Smooth muscle cell (in vitro differentiated cells): ENCODE results near the gene PAPOLB. TPM values are rescaled to one million over a fixed set of nuclear protein-coding genes. Genes with fewer than 3 reads are reported as not detected.

Experiments used
- DNase-seq: peaks from one replicate; lab custom pipeline; 2025; ENCODE audit not compliant: unreplicated experiment; lab: John Stamatoyannopoulos, UW
- H2AFZ ChIP-seq: fragments of 200-600 bp; sonication (generic); 2 replicates; pipeline ENCODE4 v1.6.0; 2016; ENCODE audit warnings: antibody characterized with exemption, low read depth, mild to moderate bottlenecking
- H3F3A ChIP-seq: fragments of 200-600 bp; sonication (generic); 2 replicates; pipeline ENCODE4 v1.6.0; 2017; ENCODE audit warnings: antibody characterized with exemption, low read depth
- H3K27ac ChIP-seq: fragments of 200-600 bp; sonication (generic); 2 replicates; pipeline ENCODE4 v1.5.1; 2016; ENCODE audit warnings: low read depth, mild to moderate bottlenecking
- H3K27me3 ChIP-seq: fragments of 200-600 bp; sonication (generic); 2 replicates; pipeline ENCODE4 v1.6.1; 2016; ENCODE audit warnings: low read depth, mild to moderate bottlenecking
- H3K36me3 ChIP-seq: fragments of 200-600 bp; sonication (generic); 2 replicates; pipeline ENCODE4 v1.5.1; 2016; ENCODE audit warnings: low read depth
- H3K4me1 ChIP-seq: fragments of 200-600 bp; sonication (generic); 2 replicates; pipeline ENCODE4 v1.5.1; 2016; ENCODE audit warnings: low read depth
- H3K4me2 ChIP-seq: fragments of 200-600 bp; sonication (generic); 2 replicates; pipeline ENCODE4 v1.6.0; 2016; ENCODE audit warnings: mild to moderate bottlenecking
- H3K4me3 ChIP-seq: fragments of 200-600 bp; sonication (generic); 2 replicates; pipeline ENCODE4 v1.5.1; 2016; ENCODE audit warnings: mild to moderate bottlenecking
- H3K79me2 ChIP-seq: fragments of 200-600 bp; sonication (generic); 2 replicates; pipeline ENCODE4 v1.6.0; 2016; ENCODE audit warnings: low read depth, mild to moderate bottlenecking
- H3K9ac ChIP-seq: fragments of 200-600 bp; sonication (generic); 2 replicates; pipeline ENCODE4 v1.6.0; 2016; ENCODE audit warnings: low read depth
- H3K9me3 ChIP-seq: fragments of 200-600 bp; sonication (generic); replicated peaks from 2 replicates; pipeline ENCODE4 v1.5.1; 2016; ENCODE audit warnings: low read depth
- H4K20me1 ChIP-seq: fragments of 200-600 bp; sonication (generic); 2 replicates; pipeline ENCODE4 v1.6.0; 2016; ENCODE audit warnings: low read depth
- WGBS: methylation state at CpG from one replicate; pipeline ENCODE4 v1.1.7; 2016; ENCODE audit warnings: low lambda C conversion rate; 5-methylcytosine and 5-hydroxymethylcytosine counted together
- polyA plus RNA-seq: library from polyadenylated mRNA; unstranded; fragments of >200 nt; fragmentation: Nextera tagmentation; extraction: Ambion mirVana; gene quantifications from 2 replicates; pipeline ENCODE4 v1.2.1, GENCODE V29; 2016
- total RNA-seq: library from RNA; depleted of rRNA; stranded (reverse); fragments of >200 nt; gene quantifications from 2 replicates; pipeline ENCODE4 v1.2.3, GENCODE V29; 2014
- TF ChIP-seq, protein P1 (sequence below): fragments of 200-600 bp; sonication (generic); IDR thresholded peaks from 2 replicates; pipeline ENCODE4 v1.5.1; 2017; ENCODE audit warnings: borderline replicate concordance, mild to moderate bottlenecking, antibody characterized with exemption; ENCODE audit not compliant: insufficient read depth, poor library complexity, severe bottlenecking

The PAPOLB gene
- total and polyA plus RNA-seq, 2 experiments from 2014 or later = 0.18 TPM; not detected in 1

DNA sequence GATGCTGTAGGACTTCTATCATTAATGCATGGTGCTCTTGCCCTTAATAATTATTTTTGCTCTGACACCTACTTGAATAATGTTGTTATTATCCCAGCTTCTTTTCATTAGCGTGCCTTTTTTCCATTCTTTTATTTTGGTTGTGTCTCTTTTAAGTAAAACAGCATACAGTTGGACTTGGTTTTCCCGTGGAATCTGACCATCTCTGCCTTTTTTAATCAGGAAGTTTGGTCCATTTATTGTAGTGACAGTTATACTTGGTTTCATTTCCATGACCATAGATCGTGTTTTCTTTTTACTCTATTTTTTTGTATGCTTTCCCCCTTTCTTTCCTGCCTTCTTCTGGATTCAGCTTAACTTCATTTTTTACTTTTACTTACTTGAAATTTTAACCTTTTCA is 4.6 kb downstream of the PAPOLB start:
- H3K36me3 ChIP-seq = no peaks in the 10 kb centered on the region
- no peaks in the 10 kb centered on the region for H3K9me3 ChIP-seq
- WGBS = 79% methylated on average over 3 of the region's 3 CpGs
- TF ChIP-seq, protein P1, sequence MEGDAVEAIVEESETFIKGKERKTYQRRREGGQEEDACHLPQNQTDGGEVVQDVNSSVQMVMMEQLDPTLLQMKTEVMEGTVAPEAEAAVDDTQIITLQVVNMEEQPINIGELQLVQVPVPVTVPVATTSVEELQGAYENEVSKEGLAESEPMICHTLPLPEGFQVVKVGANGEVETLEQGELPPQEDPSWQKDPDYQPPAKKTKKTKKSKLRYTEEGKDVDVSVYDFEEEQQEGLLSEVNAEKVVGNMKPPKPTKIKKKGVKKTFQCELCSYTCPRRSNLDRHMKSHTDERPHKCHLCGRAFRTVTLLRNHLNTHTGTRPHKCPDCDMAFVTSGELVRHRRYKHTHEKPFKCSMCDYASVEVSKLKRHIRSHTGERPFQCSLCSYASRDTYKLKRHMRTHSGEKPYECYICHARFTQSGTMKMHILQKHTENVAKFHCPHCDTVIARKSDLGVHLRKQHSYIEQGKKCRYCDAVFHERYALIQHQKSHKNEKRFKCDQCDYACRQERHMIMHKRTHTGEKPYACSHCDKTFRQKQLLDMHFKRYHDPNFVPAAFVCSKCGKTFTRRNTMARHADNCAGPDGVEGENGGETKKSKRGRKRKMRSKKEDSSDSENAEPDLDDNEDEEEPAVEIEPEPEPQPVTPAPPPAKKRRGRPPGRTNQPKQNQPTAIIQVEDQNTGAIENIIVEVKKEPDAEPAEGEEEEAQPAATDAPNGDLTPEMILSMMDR = no peak
- no peaks in the 10 kb centered on the region for H3K79me2 ChIP-seq
- peaks cover 4% of the 10 kb centered on the region for H3F3A ChIP-seq
- no peaks in the 10 kb centered on the region for H4K20me1 ChIP-seq
- H3K4me3 ChIP-seq = no peak overlapping the region
- H2AFZ ChIP-seq = peak overlapping the region; percentile 8
- no peaks in the 10 kb centered on the region for H3K27me3 ChIP-seq
- peak overlapping the region; percentile 52 for H3K4me2 ChIP-seq
- no peak overlapping the region for H3K9ac ChIP-seq
- H3K27ac ChIP-seq = peak overlapping the region; percentile 32
- H3K4me1 ChIP-seq = peaks cover 4% of the 10 kb centered on the region
- DNase-seq = no peak

DNA sequence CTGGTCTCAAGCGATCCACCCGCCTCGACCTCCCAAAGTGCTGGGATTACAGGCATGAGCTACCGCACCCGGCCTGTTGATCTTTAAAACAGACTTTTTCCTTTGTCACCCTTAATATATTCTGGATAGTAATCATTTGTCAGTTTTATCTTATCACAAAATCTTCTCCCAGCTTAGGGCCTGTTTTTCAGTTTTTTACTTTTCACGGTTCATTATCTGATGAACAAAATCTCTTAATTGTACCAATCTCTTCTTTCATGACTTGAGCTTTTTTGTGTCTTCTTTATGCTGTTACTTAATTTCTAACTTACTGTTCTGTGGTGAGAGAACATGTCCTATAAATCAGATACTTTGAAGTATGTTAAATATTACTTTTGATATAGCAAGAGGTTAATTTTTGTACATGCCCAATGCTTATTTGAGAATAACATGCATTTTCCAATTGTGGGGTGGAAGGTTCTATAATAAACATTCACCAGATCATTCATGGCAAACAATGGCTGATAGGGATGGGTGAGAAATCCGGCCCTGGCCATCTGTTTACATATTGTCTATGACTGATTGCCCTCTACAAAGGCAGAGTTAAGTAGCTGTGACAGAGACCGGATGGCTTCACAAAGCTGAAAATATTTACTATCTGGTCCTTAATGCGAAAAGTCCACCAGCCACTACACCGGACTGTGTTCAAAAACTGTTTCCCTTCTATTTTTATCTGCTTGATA is 5.3 kb downstream of the PAPOLB start:
- Histone ChIP-seq H3K79me2 (no peaks in the 10 kb centered on the region), H3K27me3 (no peaks in the 10 kb centered on the region), H3K4me3 (no peak overlapping the region), H3K27ac (peak overlapping the region; percentile 32), H3K4me1 (peaks cover 4% of the 10 kb centered on the region), H2AFZ (no peak overlapping the region), H3K9me3 (no peaks in the 10 kb centered on the region), H4K20me1 (no peaks in the 10 kb centered on the region), H3K36me3 (no peaks in the 10 kb centered on the region), H3F3A (peaks cover 8% of the 10 kb centered on the region), H3K4me2 (peak overlapping the region; percentile 52), H3K9ac (no peak overlapping the region)
- WGBS = 49% methylated on average over 10 of the region's 10 CpGs
- no peak for DNase-seq
- TF ChIP-seq, protein P1 = no peak

DNA sequence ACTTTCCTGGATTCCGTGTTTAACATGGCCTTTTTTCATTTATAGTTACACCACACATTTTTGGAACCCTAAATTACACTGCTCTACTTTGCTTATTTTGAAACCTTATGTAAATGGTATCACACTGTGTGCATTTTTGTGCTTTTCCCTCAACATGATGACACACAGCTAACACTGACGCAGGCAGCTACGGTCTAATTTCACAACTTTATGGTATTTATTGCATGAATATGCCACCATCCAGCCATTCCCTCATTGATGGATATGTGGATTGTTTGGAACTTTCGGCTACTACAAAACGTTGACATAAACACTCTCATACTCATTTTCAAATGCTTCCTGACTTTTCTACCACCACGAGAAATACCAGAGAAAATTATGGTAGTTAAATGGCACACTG is 6.9 kb downstream of the PAPOLB start:
- Histone ChIP-seq H3K27me3 (no peaks in the 10 kb centered on the region), H3K4me1 (peaks cover 4% of the 10 kb centered on the region), H2AFZ (no peak overlapping the region), H3K9me3 (no peaks in the 10 kb centered on the region), H3F3A (peaks cover 17% of the 10 kb centered on the region), H3K79me2 (peaks cover 7% of the 10 kb centered on the region), H3K9ac (no peak overlapping the region), H3K27ac (peak overlapping the region; percentile 45), H3K4me3 (no peak overlapping the region), H3K4me2 (peak overlapping the region; percentile 9), H4K20me1 (no peaks in the 10 kb centered on the region), H3K36me3 (no peaks in the 10 kb centered on the region)
- DNase-seq = no peak
- TF ChIP-seq, protein P1 = no peak
- 61% methylated on average over 6 of the region's 6 CpGs for WGBS
